SH-SY5Y (cell line): ENCODE measurements around the gene HSPG2.

Experiments used
- GATA2 ChIP-seq: IDR thresholded peaks from 2 replicates; pipeline ENCODE4 v1.6.1; 2011; ENCODE audit warnings: mild to moderate bottlenecking, low read depth, low read length
- GATA3 ChIP-seq: IDR thresholded peaks from 2 replicates; pipeline ENCODE4 v1.6.1; 2011; ENCODE audit warnings: low read depth, mild to moderate bottlenecking, low read length, moderate library complexity

DNA sequence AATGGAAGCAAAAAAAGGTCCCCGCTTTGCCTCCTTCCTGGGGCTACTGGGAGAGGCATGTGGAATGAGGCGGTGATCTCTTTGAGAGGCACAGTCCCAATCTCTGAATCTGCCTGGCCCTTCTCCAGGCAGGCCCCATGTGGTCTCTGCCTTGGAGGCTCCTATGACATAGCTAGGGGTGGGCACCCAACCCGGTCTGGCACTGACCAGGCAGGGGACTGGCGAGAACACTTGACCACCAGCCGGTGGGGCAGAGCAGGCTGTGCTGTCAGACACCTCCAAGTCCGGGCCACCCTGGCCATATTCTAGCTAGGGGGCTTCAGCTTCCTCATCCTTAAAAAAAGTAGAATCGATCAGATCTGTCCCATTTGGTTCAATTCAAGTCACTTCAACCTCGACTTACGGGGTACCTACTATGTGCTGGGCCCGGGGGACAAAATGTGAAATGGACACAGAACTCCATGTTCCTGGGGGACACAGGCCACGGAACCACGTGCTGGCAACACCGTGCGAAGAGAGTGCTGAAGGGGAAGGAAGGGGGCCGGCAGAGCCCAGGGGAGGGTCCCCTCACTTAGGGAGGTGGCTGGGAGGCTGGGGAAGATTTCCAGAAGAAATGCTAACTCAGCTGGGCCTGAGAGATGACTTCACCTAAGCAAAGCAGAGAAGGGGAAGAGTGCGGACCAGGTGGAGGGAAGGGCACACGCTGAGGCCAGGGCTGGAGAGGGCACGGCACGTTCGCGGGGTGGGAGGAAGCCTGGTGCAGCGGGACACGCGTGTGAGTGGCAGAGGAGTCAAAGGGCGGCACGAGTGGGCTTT, 33.3 kb downstream of the HSPG2 start:
- TF ChIP-seq GATA3 (no peak), GATA2 (no peak)
